Measurements from ENCODE around the gene CPNE1. TPM values are rescaled to one million over a fixed set of nuclear protein-coding genes. Genes with fewer than 3 reads are reported as not detected.

Gene CPNE1
- total RNA-seq, 2 experiments from 2014 or later, result 242 to 253 TPM

DNA sequence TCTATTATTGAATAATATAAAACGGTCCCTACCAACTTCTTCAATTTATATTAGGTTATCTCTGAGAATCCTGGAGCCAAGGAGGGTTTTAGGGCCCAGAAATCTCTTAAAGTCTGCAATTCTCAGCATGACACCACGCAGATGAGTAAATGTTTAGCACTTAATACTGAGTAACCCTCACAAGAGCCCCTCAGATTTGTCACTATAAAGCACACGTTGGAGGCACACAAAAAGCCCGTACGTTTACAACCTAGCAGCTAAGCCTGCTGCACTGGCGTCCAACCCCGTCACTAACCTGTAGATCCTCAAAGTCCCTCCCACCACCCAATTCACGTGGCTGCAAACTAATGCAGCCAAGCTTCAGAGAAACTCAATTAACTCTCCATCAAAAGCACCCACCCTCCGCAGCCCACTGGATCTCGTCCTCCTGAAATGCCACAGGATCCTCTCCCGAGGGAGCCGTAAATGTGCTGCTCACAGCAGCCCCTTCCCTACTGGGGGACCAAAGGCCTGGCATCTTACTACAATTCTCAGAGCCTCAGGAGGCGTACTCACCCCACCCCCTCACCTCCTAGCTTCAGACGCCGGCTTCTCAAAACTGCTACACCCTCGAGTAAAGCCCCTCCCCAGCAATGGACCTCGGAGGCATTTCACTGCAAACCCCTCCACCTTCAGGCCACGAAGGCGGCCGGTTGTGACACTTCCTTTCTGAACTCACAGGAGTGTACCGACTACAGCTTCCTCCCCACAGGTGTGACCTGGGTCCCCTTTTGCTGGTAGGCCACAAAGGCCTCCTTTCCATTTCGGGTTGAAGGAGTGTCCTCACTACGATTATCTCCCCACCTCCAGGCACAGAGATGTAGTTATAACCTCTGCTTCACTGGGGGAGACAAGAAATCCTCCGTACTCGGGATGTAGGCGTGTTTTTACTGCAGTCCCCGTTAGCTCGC is 909 bp downstream of the CPNE1 start:
- Mint-ChIP-seq H3K4me1 (ENCODE audit: low read depth) (peaks cover 47% of the 10 kb centered on the region), H3K27me3 (no peaks in the 10 kb centered on the region), H3K27ac (peak overlapping the region; percentile 98), H3K4me3 (peak overlapping the region; percentile 91), H3K36me3 (peaks cover 23% of the 10 kb centered on the region), H3K9me3 (no peaks in the 10 kb centered on the region)
- ChIA-PET POLR2A (interaction anchor here (0.8 to 6.8 kb wide), 15 partner anchors 8 to 358 kb away, joined by 3 to 93 read pairs (median 4); partner anchors contain the start of genes CEP250, PHF20, RBM39 and SCAND1), CTCF (interaction anchor here (0.8 to 6.3 kb wide), 7 partner anchors 12 to 290 kb away, joined by 3 to 70 read pairs (median 5); partner anchors contain the start of genes NFS1, ROMO1, SCAND1 and SPAG4)
- intact Hi-C loops (cut with micrococcal nuclease), result loop anchor here (2.0 to 5.0 kb wide), 6 partner anchors 35 to 361 kb away; partner anchors contain the start of genes CEP250, ERGIC3, NFS1 and PHF20
- peak; percentile 77 for DNase-seq

DNA sequence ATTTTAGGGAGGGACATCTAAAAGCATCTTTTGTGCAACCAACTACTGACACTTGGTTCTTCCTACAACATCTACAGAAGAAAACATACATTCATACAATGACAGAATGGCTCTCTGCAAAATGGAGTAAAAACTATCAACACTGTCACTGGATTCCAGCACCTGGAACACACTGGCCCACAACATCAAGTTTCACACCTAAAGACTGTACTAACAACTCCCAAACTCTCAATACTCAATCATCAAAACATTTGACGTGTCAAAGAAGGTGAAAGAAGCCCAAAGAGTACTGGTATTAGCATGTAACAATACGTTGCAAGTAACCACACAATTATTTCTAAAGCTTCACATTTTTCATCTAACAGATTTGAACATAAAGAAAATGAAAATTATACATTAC is 2.1 kb downstream of the CPNE1 start:
- ChIA-PET POLR2A (interaction anchor here (1.7 to 6.8 kb wide), 4 partner anchors 44 to 208 kb away, joined by 6 to 93 read pairs (median 24); partner anchors contain the start of genes CEP250, PHF20, RBM39 and SPAG4), CTCF (interaction anchor here (1.9 to 6.3 kb wide), 4 partner anchors 10 to 62 kb away, joined by 4 to 70 read pairs (median 8); partner anchors contain the start of genes NFS1, ROMO1 and SPAG4)
- Mint-ChIP-seq H3K4me1 (ENCODE audit: low read depth) (peaks cover 54% of the 10 kb centered on the region), H3K36me3 (peaks cover 29% of the 10 kb centered on the region), H3K27ac (peak overlapping the region; percentile 98), H3K4me3 (peak overlapping the region; percentile 91), H3K27me3 (no peaks in the 10 kb centered on the region), H3K9me3 (no peaks in the 10 kb centered on the region)
- intact Hi-C loops (cut with micrococcal nuclease), result loop anchor here (1.0 to 5.0 kb wide), 5 partner anchors 80 to 360 kb away; partner anchors contain the start of genes CEP250, ERGIC3, PHF20 and RBM39
- DNase-seq, result peak; percentile 35

DNA sequence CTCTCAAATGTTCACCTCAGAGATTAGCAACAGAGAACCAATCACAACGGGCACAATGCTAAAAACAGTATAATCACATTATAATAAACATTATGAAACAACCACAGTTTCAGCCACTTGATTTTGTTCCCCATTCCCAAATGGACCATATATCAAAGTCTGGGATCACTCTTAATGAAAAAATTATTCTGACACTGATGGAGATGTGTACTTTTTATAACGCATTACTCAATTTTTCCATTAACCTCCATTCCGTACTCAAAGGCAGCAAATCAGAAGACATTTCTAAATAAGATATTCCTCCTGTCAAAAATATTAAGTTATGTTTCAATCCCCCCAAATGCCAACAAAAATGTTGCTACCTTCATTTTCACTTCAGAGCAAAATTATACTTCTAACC is 2.8 kb downstream of the CPNE1 start:
- POLR2A ChIA-PET, result interaction anchor here (1.2 to 6.8 kb wide), 4 partner anchors 39 to 171 kb away, joined by 3 to 93 read pairs (median 22); partner anchors contain the start of genes RBM39 and SPAG4
- Mint-ChIP-seq H3K27me3 (no peaks in the 10 kb centered on the region), H3K9me3 (no peaks in the 10 kb centered on the region), H3K4me3 (peak overlapping the region; percentile 91), H3K4me1 (ENCODE audit: low read depth) (peaks cover 61% of the 10 kb centered on the region), H3K36me3 (peaks cover 35% of the 10 kb centered on the region), H3K27ac (peak overlapping the region; percentile 98)
- CTCF ChIA-PET, result interaction anchor here (1.5 to 6.3 kb wide), 3 partner anchors 43 to 292 kb away, joined by 3 to 70 read pairs (median 7); partner anchors contain the start of genes SCAND1 and SPAG4
- no peak for DNase-seq
- intact Hi-C loops (cut with micrococcal nuclease), result loop anchor here (1.0 to 5.0 kb wide), 9 partner anchors 12 to 387 kb away; partner anchors contain the start of genes CEP250, ERGIC3, PHF20 and RBM39

DNA sequence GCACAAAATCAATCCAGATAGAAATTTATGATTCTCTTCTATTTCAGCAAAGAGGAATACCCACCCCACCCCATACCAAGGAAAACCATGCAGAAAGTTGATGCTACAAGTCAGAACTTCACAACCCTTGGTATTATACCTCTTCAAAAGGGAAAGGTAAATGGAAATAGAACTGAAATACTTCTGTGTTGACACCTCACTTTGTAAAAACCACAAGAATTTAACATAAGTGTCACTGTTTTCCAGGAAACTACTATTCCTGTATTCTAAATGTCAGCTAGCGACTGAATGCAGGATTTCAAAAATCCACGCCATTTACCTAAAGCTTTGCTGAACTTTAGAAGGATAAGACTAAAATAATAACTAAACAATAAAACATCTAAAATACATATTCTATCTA is 3.6 kb downstream of the CPNE1 start:
- no peaks in the 10 kb centered on the region for H3K27me3 Mint-ChIP-seq
- DNase-seq, result no peak
- H3K4me1 Mint-ChIP-seq (ENCODE audit: low read depth), result peaks cover 64% of the 10 kb centered on the region
- POLR2A ChIA-PET, result interaction anchor here (0.5 to 6.8 kb wide), 8 partner anchors 9 to 170 kb away, joined by 3 to 93 read pairs (median 5); partner anchors contain the start of genes RBM39 and SPAG4
- H3K4me3 Mint-ChIP-seq, result peak overlapping the region; percentile 91
- H3K27ac Mint-ChIP-seq, result peak overlapping the region; percentile 89
- CTCF ChIA-PET, result interaction anchor here (0.6 to 6.3 kb wide), 4 partner anchors 43 to 1121 kb away, joined by 3 to 70 read pairs (median 5); partner anchors contain the start of genes SCAND1 and SPAG4
- H3K36me3 Mint-ChIP-seq, result peaks cover 37% of the 10 kb centered on the region
- no peaks in the 10 kb centered on the region for H3K9me3 Mint-ChIP-seq
- intact Hi-C loops (cut with micrococcal nuclease), result loop anchor here (1.0 to 5.0 kb wide), 8 partner anchors 11 to 388 kb away; partner anchors contain the start of genes CEP250, ERGIC3 and PHF20

DNA sequence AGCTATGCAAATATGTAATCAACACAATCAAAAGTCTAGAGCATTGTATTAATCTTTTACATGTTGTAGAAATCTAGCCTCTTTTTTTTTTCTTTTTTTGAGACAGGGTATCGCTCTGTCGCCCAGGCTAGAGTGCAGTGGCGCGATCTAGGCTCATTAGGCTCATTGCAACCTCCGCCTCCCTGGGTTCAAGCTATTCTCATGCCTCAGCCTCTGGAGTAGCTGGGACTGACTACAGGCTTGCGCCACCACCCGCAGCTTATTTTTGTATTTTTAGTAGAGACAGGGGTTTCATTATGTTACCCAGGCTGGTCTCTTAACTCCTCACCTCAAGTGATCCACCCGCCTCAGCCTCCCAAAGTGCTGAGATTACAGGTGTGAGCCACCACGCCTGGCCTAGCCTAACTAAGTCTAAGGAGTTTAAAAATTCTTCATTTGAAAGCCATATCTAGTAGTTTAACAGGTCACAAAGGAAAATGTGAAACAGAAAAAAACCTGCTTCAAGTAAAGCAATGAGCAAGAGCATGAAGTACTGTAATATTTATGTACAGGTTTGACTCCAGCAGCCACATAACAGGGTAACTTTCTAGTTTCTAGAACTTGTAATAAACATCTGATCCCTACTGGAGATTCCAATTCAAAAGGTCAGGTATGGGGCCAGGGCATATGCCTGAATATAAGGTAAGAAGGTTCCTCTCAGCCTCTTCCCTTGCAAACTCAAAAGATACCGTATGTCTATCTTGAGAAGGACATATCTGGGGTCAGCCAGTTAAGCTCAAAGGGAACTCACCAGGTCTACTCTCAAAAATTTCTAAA is 4.4 kb downstream of the CPNE1 start:
- Mint-ChIP-seq H3K9me3 (no peaks in the 10 kb centered on the region), H3K4me3 (peak overlapping the region; percentile 55), H3K4me1 (ENCODE audit: low read depth) (peaks cover 66% of the 10 kb centered on the region), H3K36me3 (peaks cover 37% of the 10 kb centered on the region), H3K27me3 (no peaks in the 10 kb centered on the region), H3K27ac (peak overlapping the region; percentile 89)
- CTCF ChIA-PET, result interaction anchor here (1.5 to 6.3 kb wide), 3 partner anchors 42 to 294 kb away, joined by 3 to 70 read pairs (median 7); partner anchors contain the start of genes SCAND1 and SPAG4
- DNase-seq, result peak; percentile 72
- intact Hi-C loops (cut with micrococcal nuclease), result loop anchor here (1.0 to 5.0 kb wide), 8 partner anchors 14 to 388 kb away; partner anchors contain the start of genes CEP250, ERGIC3 and PHF20
- POLR2A ChIA-PET, result interaction anchor here (0.6 to 6.8 kb wide), 8 partner anchors 8 to 170 kb away, joined by 3 to 93 read pairs (median 4); partner anchors contain the start of genes RBM39 and SPAG4

DNA sequence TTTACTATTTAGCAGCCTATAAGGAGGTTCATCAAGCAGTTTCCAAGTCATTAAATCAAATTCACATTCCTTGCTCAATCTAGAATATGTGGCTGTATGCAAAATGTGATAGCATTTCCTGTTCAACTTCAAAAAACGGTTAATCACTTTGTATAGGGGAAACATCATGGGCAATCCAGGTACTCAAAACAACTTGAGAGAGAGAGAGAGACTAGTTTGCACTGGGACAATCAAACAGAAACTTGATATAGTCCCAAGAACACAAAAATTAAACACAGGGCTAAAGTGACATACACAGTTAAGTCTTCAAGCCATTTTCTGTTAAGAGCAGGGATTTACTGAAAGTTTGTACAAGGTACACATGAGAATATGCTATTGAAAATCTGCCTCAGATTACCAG is 7.4 kb downstream of the CPNE1 start:
- peaks cover 54% of the 10 kb centered on the region for H3K4me1 Mint-ChIP-seq (ENCODE audit: low read depth)
- peak overlapping the region; percentile 30 for H3K27ac Mint-ChIP-seq
- POLR2A ChIA-PET, result no interaction called here
- H3K9me3 Mint-ChIP-seq, result no peaks in the 10 kb centered on the region
- no peaks in the 10 kb centered on the region for H3K27me3 Mint-ChIP-seq
- intact Hi-C loops (cut with micrococcal nuclease), result no loop called here
- H3K36me3 Mint-ChIP-seq, result peaks cover 27% of the 10 kb centered on the region
- DNase-seq, result no peak
- H3K4me3 Mint-ChIP-seq, result no peak overlapping the region
- CTCF ChIA-PET, result interaction anchor here (1.4 to 1.6 kb wide), 3 partner anchors 38 to 194 kb away, joined by 3 to 5 read pairs (median 5); no protein-coding TSS in a partner anchor

DNA sequence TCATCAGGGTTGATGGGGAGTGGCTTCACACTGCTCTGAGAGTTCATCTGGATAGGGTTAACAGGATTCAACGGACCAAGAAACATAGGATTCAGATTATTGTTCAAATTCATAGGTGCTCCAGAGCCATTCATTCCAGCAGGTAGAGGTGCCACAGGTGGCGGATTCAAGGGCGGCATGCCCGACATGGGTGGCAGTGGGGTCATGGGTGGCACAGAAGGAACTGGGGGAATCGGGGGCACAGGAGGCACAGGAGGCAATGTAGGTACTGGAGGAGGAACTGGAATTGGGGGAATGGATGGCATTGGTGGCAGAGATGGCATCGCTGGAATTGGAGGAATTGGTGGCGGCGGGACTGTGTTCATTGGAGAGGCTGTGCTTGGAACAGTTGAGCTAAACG is 10.3 kb downstream of the CPNE1 start:
- CTCF ChIA-PET, result interaction anchor here (0.9 kb wide), 1 partner anchor 190 kb away, joined by 3 read pairs; no protein-coding TSS in a partner anchor
- intact Hi-C loops (cut with micrococcal nuclease), result no loop called here
- Mint-ChIP-seq H3K27ac (no peak overlapping the region), H3K9me3 (no peaks in the 10 kb centered on the region), H3K4me1 (ENCODE audit: low read depth) (peaks cover 53% of the 10 kb centered on the region), H3K27me3 (no peaks in the 10 kb centered on the region), H3K36me3 (peaks cover 34% of the 10 kb centered on the region), H3K4me3 (no peak overlapping the region)
- DNase-seq, result no peak
- POLR2A ChIA-PET, result interaction anchor here (1.4 to 1.7 kb wide), 2 partner anchors 10 to 12 kb away, joined by 3 to 7 read pairs; partner anchors contain the start of genes CPNE1 and RBM12

DNA sequence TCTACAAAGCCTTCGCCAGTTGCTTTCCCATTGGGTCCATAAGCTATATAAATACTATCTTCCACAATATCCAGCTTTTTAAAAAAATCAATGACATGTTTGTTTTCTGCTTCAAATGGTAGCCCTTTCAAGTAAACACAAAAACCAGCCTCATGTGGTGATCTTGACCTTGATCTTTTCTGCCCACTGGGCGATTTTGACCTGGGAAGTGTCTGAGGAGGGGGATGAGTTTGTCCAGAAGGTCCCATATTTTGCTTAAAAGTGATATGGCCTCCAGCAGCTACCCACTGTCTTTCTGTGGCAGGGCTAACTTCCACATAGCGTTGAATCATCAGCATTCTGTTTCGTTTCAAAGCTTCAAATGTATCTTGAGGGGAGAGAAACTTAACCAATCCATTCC is 10.8 kb downstream of the CPNE1 start:
- Mint-ChIP-seq H3K4me3 (no peak overlapping the region), H3K4me1 (ENCODE audit: low read depth) (peaks cover 54% of the 10 kb centered on the region), H3K27ac (no peak overlapping the region), H3K9me3 (no peaks in the 10 kb centered on the region), H3K36me3 (peaks cover 33% of the 10 kb centered on the region), H3K27me3 (no peaks in the 10 kb centered on the region)
- intact Hi-C loops (cut with micrococcal nuclease), result no loop called here
- ChIA-PET POLR2A (interaction anchor here (1.4 kb wide), 1 partner anchor 12 kb away, joined by 3 read pairs; no protein-coding TSS in a partner anchor), CTCF (interaction anchor here (0.9 kb wide), 1 partner anchor 190 kb away, joined by 3 read pairs; no protein-coding TSS in a partner anchor)
- no peak for DNase-seq

DNA sequence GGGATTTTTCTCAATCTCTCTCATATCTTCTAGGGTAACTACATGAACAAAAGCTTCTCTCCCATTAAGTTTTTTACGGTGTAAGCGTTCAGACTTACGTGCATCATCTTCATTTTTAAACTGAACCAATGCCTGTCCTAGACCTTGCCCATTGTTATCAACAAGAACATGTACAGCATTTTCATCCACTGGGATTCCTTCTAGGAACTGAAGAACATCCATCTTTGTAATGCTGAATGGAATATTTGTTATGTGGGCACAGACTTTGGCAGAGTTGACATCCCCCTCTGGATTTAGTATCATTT is 11.3 kb downstream of the CPNE1 start:
- POLR2A ChIA-PET, result interaction anchor here (1.4 kb wide), 1 partner anchor 11 kb away, joined by 3 read pairs; no protein-coding TSS in a partner anchor
- Mint-ChIP-seq H3K36me3 (peaks cover 31% of the 10 kb centered on the region), H3K27me3 (no peaks in the 10 kb centered on the region), H3K4me3 (no peak overlapping the region), H3K4me1 (ENCODE audit: low read depth) (peaks cover 56% of the 10 kb centered on the region), H3K9me3 (no peaks in the 10 kb centered on the region), H3K27ac (no peak overlapping the region)
- no peak for DNase-seq
- intact Hi-C loops (cut with micrococcal nuclease), result no loop called here
- CTCF ChIA-PET, result no interaction called here

DNA sequence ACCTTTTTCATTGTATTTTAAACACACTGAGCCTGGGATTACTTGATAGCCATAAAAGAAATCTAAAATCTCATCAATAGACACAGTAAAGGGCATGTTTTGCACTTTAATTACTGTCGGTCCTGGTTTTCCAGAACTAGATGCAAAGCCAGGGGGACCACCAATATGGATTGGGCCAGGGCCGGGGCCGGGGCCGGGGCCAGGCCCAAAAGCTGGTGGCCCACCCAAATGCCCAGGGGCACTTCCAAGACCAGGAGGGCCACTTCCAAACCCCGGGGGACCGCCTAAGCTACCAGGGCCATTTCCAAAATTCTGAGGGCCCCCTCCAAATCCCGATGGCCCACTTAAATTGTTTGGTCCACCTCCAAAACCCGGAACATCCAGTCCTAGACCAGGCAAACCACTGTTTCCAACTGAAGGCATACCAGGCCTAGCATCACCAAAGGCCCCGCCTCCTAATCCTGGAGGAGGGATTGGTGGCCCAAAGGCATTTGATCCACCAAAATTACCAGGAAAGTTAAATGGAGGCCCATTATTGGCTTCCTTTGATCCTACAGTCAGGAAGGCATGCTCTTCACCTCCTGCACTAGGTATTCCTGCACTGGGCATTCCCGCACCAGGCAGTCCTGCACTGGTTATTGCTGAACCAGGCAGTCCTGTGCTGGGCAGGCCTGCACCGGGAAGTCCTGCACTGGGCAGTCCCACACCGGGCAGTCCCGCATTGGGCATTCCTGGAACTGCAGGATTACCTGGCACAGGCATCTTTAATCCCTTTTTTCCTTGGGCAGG is 11.9 kb downstream of the CPNE1 start:
- H3K36me3 Mint-ChIP-seq, result peaks cover 28% of the 10 kb centered on the region
- no peaks in the 10 kb centered on the region for H3K9me3 Mint-ChIP-seq
- CTCF ChIA-PET, result interaction anchor here (1.1 kb wide), 1 partner anchor 10 kb away, joined by 4 read pairs; no protein-coding TSS in a partner anchor
- H3K27ac Mint-ChIP-seq, result no peak overlapping the region
- H3K4me3 Mint-ChIP-seq, result no peak overlapping the region
- DNase-seq, result no peak
- POLR2A ChIA-PET, result interaction anchor here (0.6 to 1.3 kb wide), 3 partner anchors 8 to 19 kb away, joined by 3 to 6 read pairs (median 4); no protein-coding TSS in a partner anchor
- H3K27me3 Mint-ChIP-seq, result no peaks in the 10 kb centered on the region
- intact Hi-C loops (cut with micrococcal nuclease), result no loop called here
- peaks cover 57% of the 10 kb centered on the region for H3K4me1 Mint-ChIP-seq (ENCODE audit: low read depth)

Data from activated CD4-positive, alpha-beta memory T cell treated with anti-CD3 and anti-CD28 coated beads for 36 hours (primary cell).